SK-N-SH (cell line): ENCODE results near the gene SLC17A4. TPM values are rescaled to one million over a fixed set of nuclear protein-coding genes. Genes with fewer than 3 reads are reported as not detected.

Source experiments
- CTCF ChIA-PET: fragments of 300-600, 350-600 bp; formaldehyde crosslinking; extraction: SDS; loops from one replicate; lab custom pipeline; 2021; lab: Yijun Ruan, JAX
- POLR2A ChIA-PET: fragments of 350-600 bp; sonication (Branson Sonifier 250); formaldehyde crosslinking; extraction: SDS; loops from one replicate; lab custom pipeline; 2020; ENCODE audit warnings: antibody characterized with exemption, inconsistent platforms; lab: Yijun Ruan, JAX
- DNase-seq: peaks from one replicate; pipeline ENCODE4 v3.0.0; 2012
- H2AFZ ChIP-seq: fragments of 200-600 bp; sonication (generic); 2 replicates; pipeline ENCODE4 v1.8.1; 2016; ENCODE audit warnings: antibody characterized with exemption, mild to moderate bottlenecking, low read depth
- H3F3A ChIP-seq: fragments of 200-600 bp; sonication (generic); replicated peaks from 2 replicates; pipeline ENCODE3; 2016; ENCODE audit warnings: antibody characterized with exemption, mild to moderate bottlenecking; ENCODE audit not compliant: insufficient read depth
- H3K27ac ChIP-seq, 2 experiments: fragments of 200-500 bp in 1 of 2; fragments of 200-600 bp in 1 of 2; sonication (Bioruptor generic) in 1 of 2; sonication (generic), shearing (Covaris generic) in 1 of 2; 2 replicates each; pipeline versions ENCODE4 v1.5.1 to v1.6.1; 2014 to 2016; ENCODE audit warnings: low read depth in 2 of 2, inconsistent platforms in 1 of 2, low read length in 1 of 2, mild to moderate bottlenecking in 1 of 2, mixed read lengths in 1 of 2
- H3K27me3 ChIP-seq: fragments of 200-600 bp; sonication (generic), shearing (Covaris generic); 2 replicates; pipeline ENCODE4 v1.6.1; 2016; ENCODE audit warnings: mixed run types; ENCODE audit not compliant: insufficient read depth
- H3K36me3 ChIP-seq, 2 experiments: fragments of 200-500 bp in 1 of 2; fragments of 200-600 bp in 1 of 2; sonication (Bioruptor generic) in 1 of 2; sonication (generic) in 1 of 2; replicated peaks in 1 of 2; 2 replicates each; pipeline versions ENCODE3 to v1.5.1; 2014 to 2016; ENCODE audit warnings: low read length in 1 of 2, mild to moderate bottlenecking in 1 of 2; ENCODE audit not compliant: insufficient read depth in 2 of 2, control insufficient read depth in 1 of 2
- H3K4me1 ChIP-seq, 2 experiments: fragments of 200-500 bp in 1 of 2; fragments of 200-600 bp in 1 of 2; sonication (Bioruptor generic) in 1 of 2; sonication (generic), shearing (Covaris generic) in 1 of 2; 2 replicates each; pipeline versions ENCODE4 v1.5.1 to v1.6.1; 2014 to 2016; ENCODE audit warnings: low read depth in 1 of 2, low read length in 1 of 2, mixed run types in 1 of 2; ENCODE audit not compliant: insufficient read depth in 2 of 2, control insufficient read depth in 1 of 2
- H3K4me2 ChIP-seq: fragments of 200-600 bp; sonication (generic), shearing (Covaris generic); 2 replicates; pipeline ENCODE4 v1.6.1; 2017; ENCODE audit warnings: mixed run types
- H3K4me3 ChIP-seq, 2 experiments: fragments of 200-500 bp in 1 of 2; fragments of 200-600 bp in 1 of 2; sonication (Bioruptor generic) in 1 of 2; sonication (generic), shearing (Covaris generic) in 1 of 2; 2 replicates each; pipeline versions ENCODE4 v1.5.1 to v1.8.1; 2014 to 2016; ENCODE audit warnings: low read depth in 2 of 2, inconsistent platforms in 1 of 2, low read length in 1 of 2, mild to moderate bottlenecking in 1 of 2, mixed read lengths in 1 of 2, moderate library complexity in 1 of 2
- H3K79me2 ChIP-seq: fragments of 200-600 bp; sonication (generic); 2 replicates; pipeline ENCODE4 v1.8.1; 2017; ENCODE audit warnings: mild to moderate bottlenecking; ENCODE audit not compliant: insufficient read depth
- H3K9ac ChIP-seq: fragments of 200-600 bp; sonication (generic); 2 replicates; pipeline ENCODE4 v1.6.1; 2017; ENCODE audit warnings: mixed run types
- H3K9me2 ChIP-seq: fragments of 200-600 bp; sonication (generic); 2 replicates; pipeline ENCODE4 v1.6.1; 2017; ENCODE audit warnings: mixed run types
- H3K9me3 ChIP-seq: fragments of 200-600 bp; sonication (generic); 2 replicates; pipeline ENCODE4 v1.6.1; 2017; ENCODE audit warnings: mixed run types, mild to moderate bottlenecking, moderate library complexity
- H4K20me1 ChIP-seq: fragments of 200-600 bp; sonication (generic); 2 replicates; pipeline ENCODE4 v1.6.1; 2017; ENCODE audit warnings: mild to moderate bottlenecking, mixed run types; ENCODE audit not compliant: insufficient read depth
- CTCF ChIP-seq: fragments of 200-600 bp; sonication (generic); IDR thresholded peaks from 2 replicates; pipeline ENCODE4 v1.6.1; 2017; ENCODE audit warnings: antibody characterized with exemption, mild to moderate bottlenecking, moderate library complexity
- ELF1 ChIP-seq: IDR thresholded peaks from 2 replicates; pipeline ENCODE4 v1.4.0; 2012
- EP300 ChIP-seq, 2 experiments: IDR thresholded peaks; 2 replicates each; pipeline versions ENCODE4 v1.4.0 to v1.6.1; 2012; ENCODE audit warnings: borderline replicate concordance in 1 of 2, low read depth in 1 of 2, low read length in 1 of 2
- EZH2phosphoT487 ChIP-seq: fragments of 200-600 bp; sonication (generic); IDR thresholded peaks from 2 replicates; pipeline ENCODE4 v1.6.1; 2017; ENCODE audit warnings: low read depth, mixed run types, mild to moderate bottlenecking, antibody characterized with exemption, moderate library complexity, borderline replicate concordance
- GATA2 ChIP-seq: sonication (generic); formaldehyde crosslinking; IDR thresholded peaks from 2 replicates; pipeline ENCODE4 v1.5.0; 2020; ENCODE audit warnings: mild to moderate bottlenecking, missing genetic modification reagents
- IRF3 ChIP-seq: fragments of 150-350 bp; IDR thresholded peaks from 2 replicates; pipeline ENCODE4 v1.6.1; 2016; ENCODE audit warnings: mild to moderate bottlenecking, low read depth, low read length
- MAX ChIP-seq: IDR thresholded peaks from 2 replicates; pipeline ENCODE4 v1.4.0; 2012; ENCODE audit warnings: low read depth
- NRF1 ChIP-seq: IDR thresholded peaks from 2 replicates; pipeline ENCODE4 v1.6.1; 2012; ENCODE audit warnings: low read depth, mild to moderate bottlenecking, low read length
- POLR2AphosphoS5 ChIP-seq: IDR thresholded peaks from 2 replicates; pipeline ENCODE4 v1.6.1; 2012; ENCODE audit warnings: low read depth, low read length
- RAD21 ChIP-seq: IDR thresholded peaks from 2 replicates; pipeline ENCODE4 v1.6.1; 2012; ENCODE audit warnings: mild to moderate bottlenecking, low read length
- RCOR1 ChIP-seq: fragments of 150-350 bp; IDR thresholded peaks from 2 replicates; pipeline ENCODE4 v1.6.1; 2017; ENCODE audit warnings: antibody characterized with exemption, low read length
- RFX5 ChIP-seq: IDR thresholded peaks from 2 replicates; pipeline ENCODE4 v1.6.1; 2012; ENCODE audit warnings: mild to moderate bottlenecking, improper control_type of control experiment, low read length
- TAF1 ChIP-seq: IDR thresholded peaks from 2 replicates; pipeline ENCODE4 v1.6.1; 2012; ENCODE audit warnings: low read depth, mild to moderate bottlenecking, low read length, moderate library complexity, borderline replicate concordance
- TCF12 ChIP-seq: IDR thresholded peaks from 2 replicates; pipeline ENCODE4 v1.4.0; 2012
- TEAD4 ChIP-seq: IDR thresholded peaks from 2 replicates; pipeline ENCODE4 v1.4.0; 2012; ENCODE audit warnings: mild to moderate bottlenecking, borderline replicate concordance; ENCODE audit not compliant: insufficient read depth
- USF2 ChIP-seq: fragments of 150-350 bp; IDR thresholded peaks from 2 replicates; pipeline ENCODE4 v1.6.1; 2017; ENCODE audit warnings: antibody characterized with exemption, low read length, low read depth, borderline replicate concordance
- ZBTB33 ChIP-seq: IDR thresholded peaks from 2 replicates; pipeline ENCODE4 v1.4.0; 2012; ENCODE audit warnings: low read depth, borderline replicate concordance
- WGBS: methylation state at CpG from one replicate; pipeline ENCODE4 v1.1.6; 2017; ENCODE audit warnings: low lambda C conversion rate; 5-methylcytosine and 5-hydroxymethylcytosine counted together
- polyA plus RNA-seq, 3 experiments: library from polyadenylated mRNA; depleted of rRNA; stranded (reverse); fragments of >200 nt; gene quantifications; 2 replicates each; pipeline ENCODE4 v1.2.3, GENCODE V29; 2012

SLC17A4 gene
- polyA plus RNA-seq, 1 of the 3 experiments (the other 2 are of a cell fraction) = not detected

- Histone ChIP-seq H3K4me2 (no peak overlapping the region), H3F3A (no peaks in the 10 kb centered on the region), H3K27ac (no peak overlapping the region), H3K27me3 (no peaks in the 10 kb centered on the region), H3K4me1 (no peaks in the 10 kb centered on the region), H3K79me2 (no peaks in the 10 kb centered on the region), H3K4me3 (no peak overlapping the region), H3K9me3 (no peaks in the 10 kb centered on the region), H2AFZ (no peak overlapping the region), H3K9ac (no peak overlapping the region), H3K9me2 (no peaks in the 10 kb centered on the region), H3K36me3 (no peaks in the 10 kb centered on the region), H4K20me1 (no peaks in the 10 kb centered on the region)
- DNase-seq = no peak
- ChIA-PET POLR2A (no interaction called here), CTCF (no interaction called here)
- TF ChIP-seq MAX (no peak), USF2 (no peak), TAF1 (no peak), GATA2 (CRISPR knock-in tag) (no peak)
- 20% methylated on average over 2 of the region's 2 CpGs for WGBS
These were observed 40.2 kb downstream of the SLC17A4 start for GRCh38 chr6:25794784-25795183.

- H4K20me1 ChIP-seq = no peaks in the 10 kb centered on the region
- no peak for TF ChIP-seq TCF12
- TF ChIP-seq ELF1 = no peak
- no peak for TF ChIP-seq RAD21
- no peak for TF ChIP-seq CTCF
- TF ChIP-seq ZBTB33 = no peak
- TF ChIP-seq IRF3 = no peak
- no peak for TF ChIP-seq EZH2phosphoT487
- no peak for TF ChIP-seq RFX5
- no peak for TF ChIP-seq RCOR1
- no peak for TF ChIP-seq NRF1
- TF ChIP-seq POLR2AphosphoS5 = no peak
- TF ChIP-seq MAX = no peak
- TF ChIP-seq EP300 (IDR thresholded peaks at IDR 0.05; ENCODE audit: borderline replicate concordance in 1 of 2, low read depth in 1 of 2, low read length in 1 of 2) = no peak
- no peak for TF ChIP-seq TEAD4
- no peak for TF ChIP-seq GATA2 (CRISPR knock-in tag)
- CTCF ChIA-PET = no interaction called here
These were observed 46.9 kb downstream of the SLC17A4 start for GRCh38 chr6:25801436-25801835.

More at GRCh38 chr6:25801436-25801835, 46.9 kb downstream of the SLC17A4 start:
- no peaks in the 10 kb centered on the region for H3K9me3 ChIP-seq
- H3K36me3 ChIP-seq = no peaks in the 10 kb centered on the region
- no peaks in the 10 kb centered on the region for H3K9me2 ChIP-seq
- H3K4me2 ChIP-seq = no peak overlapping the region
- DNase-seq = no peak
- H2AFZ ChIP-seq = no peak overlapping the region
- WGBS = 35% methylated on average over 4 of the region's 4 CpGs
- no peak overlapping the region for H3K27ac ChIP-seq
- POLR2A ChIA-PET = no interaction called here
- H3F3A ChIP-seq = no peaks in the 10 kb centered on the region
- H3K79me2 ChIP-seq = no peaks in the 10 kb centered on the region
- H3K27me3 ChIP-seq = no peaks in the 10 kb centered on the region
- no peak overlapping the region for H3K9ac ChIP-seq
- no peaks in the 10 kb centered on the region for H3K4me1 ChIP-seq
- no peak overlapping the region for H3K4me3 ChIP-seq
